Subcutaneous adipose tissue (tissue), 4 donors: ENCODE measurements around the gene UVRAG. TPM values are rescaled to one million over a fixed set of nuclear protein-coding genes. Genes with fewer than 3 reads are reported as not detected.

ENCODE experiments used
- CTCF ChIP-seq: fragments of 450-650 bp; IDR thresholded peaks from one replicate; pipeline ENCODE4 v1.5.1; 2016; ENCODE audit warnings: low read depth, mild to moderate bottlenecking, control low read depth, antibody characterized with exemption, moderate library complexity
- total RNA-seq, 4 donors: library from RNA; depleted of rRNA; stranded (reverse); fragments of >200 nt; gene quantifications; one replicate each; pipeline ENCODE4 v1.1.0, GENCODE V29; 2016

Gene UVRAG
- total RNA-seq, 4 donors from 2014 or later, result 59.7 to 108 (median 93.7) TPM

- TF ChIP-seq CTCF, result no peak
Observed at GRCh38 chr11:76172583-76172982, 357.6 kb downstream of the UVRAG start.

GRCh38 chr11:76173663-76174062, 358.7 kb downstream of the UVRAG start:
- no peak for TF ChIP-seq CTCF

- no peak for TF ChIP-seq CTCF
Observed at GRCh38 chr11:76174330-76174729, 359.3 kb downstream of the UVRAG start.

GRCh38 chr11:76175783-76176182, 360.8 kb downstream of the UVRAG start:
- TF ChIP-seq CTCF, result no peak

- TF ChIP-seq CTCF, result no peak
Observed at GRCh38 chr11:76176463-76176862, 361.5 kb downstream of the UVRAG start.

GRCh38 chr11:76177250-76177686, 362.3 kb downstream of the UVRAG start:
- TF ChIP-seq CTCF, result no peak

GRCh38 chr11:76179147-76179546, 364.1 kb downstream of the UVRAG start:
- TF ChIP-seq CTCF, result no peak

- TF ChIP-seq CTCF, result no peak
Observed at GRCh38 chr11:76181371-76181770, 366.4 kb downstream of the UVRAG start.
